Motor neuron (in vitro differentiated cells): ENCODE data around the gene ARSI. TPM values are rescaled to one million over a fixed set of nuclear protein-coding genes. Genes with fewer than 3 reads are reported as not detected.
A peak's percentile ranks its signal among the peaks of the same experiment; 100 is the strongest.

Experiments
- ATAC-seq, 8 experiments: fragments of 200-7000 bp; cut with Tn5 transposase; replicated peaks in 6 of 8; 2 replicates each; pipeline ENCODE4 v1.8.0; 2021; ENCODE audit warnings: mild to moderate bottlenecking in 8 of 8, moderate library complexity in 8 of 8
- H3K27ac ChIP-seq, 2 donors: fragments of 250-450 bp; sonication (Bioruptor Pico); 2 replicates each; pipeline ENCODE4 v1.9.0; 2021; ENCODE audit warnings: antibody characterized with exemption in 2 of 2, mild to moderate bottlenecking in 2 of 2, moderate library complexity in 1 of 2
- H3K4me1 ChIP-seq, 2 donors: fragments of 250-450 bp; sonication (Bioruptor Pico); replicated peaks in 1 of 2; 2 replicates each; pipeline ENCODE4 v1.6.1; 2021; ENCODE audit warnings: antibody characterized with exemption in 2 of 2, mild to moderate bottlenecking in 2 of 2, moderate library complexity in 1 of 2
- H3K4me3 ChIP-seq, 5 donors: fragments of 250-450 bp; sonication (Bioruptor Pico); 2 replicates each; pipeline ENCODE4 v1.9.0; 2021; ENCODE audit warnings: antibody characterized with exemption in 5 of 5, mild to moderate bottlenecking in 5 of 5, moderate library complexity in 4 of 5
- WGBS, 10 experiments: fragments of 450-650 bp; shearing (Covaris generic); methylation state at CpG; one replicate each; pipeline ENCODE4 v1.0.0; 2022; 5-methylcytosine and 5-hydroxymethylcytosine counted together
- in situ Hi-C, 9 experiments: fragments of 400-800 bp; cut with MboI; loops; one replicate each; pipeline ENCODE4 v1.15.0; 2021; ENCODE audit warnings: low sequenced_read_pairs in 9 of 9, low pct_unique_long_range_greater_than_20kb in 2 of 9; ENCODE audit not compliant: unreplicated experiment in 9 of 9
- total RNA-seq, 8 experiments: library from RNA; unstranded; fragments of 300-600 nt; gene quantifications; 2 replicates each; pipeline versions ENCODE4 v1.2.3 to v1.2.4, GENCODE V29; 2022

Gene ARSI
- total RNA-seq: 1 to 10 TPM in 3 of 8 experiments, under 1 TPM in 4, not detected in 1; 0.21 to 3.4 (median 0.49) TPM

GRCh38 chr5:150302301-150303069, at the start of gene ARSI:
TSS of gene ARSI (minus strand) at chr5:150302905. CDS start at chr5:150302373, 532 bp downstream.
- in situ Hi-C loops: no loop called here
- ATAC-seq: peak; percentile 57 to 92 (median 70)
- no peak within 1 kb of the TSS for H3K27ac ChIP-seq
- H3K4me3 ChIP-seq: no peak within 1 kb of the TSS
- peaks cover 20 to 33% of the 10 kb centered on the region in 2 donors for H3K4me1 ChIP-seq
- 3 to 60% methylated on average over 1 to 12 of the region's 63 CpGs; no CpG with 5 or more reads in 8 of the 10 experiments for WGBS, 10 experiments

- no peak overlapping the region for H3K4me3 ChIP-seq
- H3K4me1 ChIP-seq: peaks cover 16 to 20% of the 10 kb centered on the region in 2 donors
- ATAC-seq: peak; percentile 82 to 97 (median 87)
- WGBS, 10 experiments: 0 to 100% (median 41%) methylated on average over 1 to 6 of the region's 7 CpGs; no CpG with 5 or more reads in 1 of the 10 experiments
- in situ Hi-C loops: loop anchor here in 1 of 9 experiments (25.0 kb wide), 1 partner anchor 88 kb away; no protein-coding TSS in a partner anchor
- no peak overlapping the region for H3K27ac ChIP-seq
Measured at GRCh38 chr5:150350524-150351344, 48.0 kb upstream of the ARSI start.

DNA sequence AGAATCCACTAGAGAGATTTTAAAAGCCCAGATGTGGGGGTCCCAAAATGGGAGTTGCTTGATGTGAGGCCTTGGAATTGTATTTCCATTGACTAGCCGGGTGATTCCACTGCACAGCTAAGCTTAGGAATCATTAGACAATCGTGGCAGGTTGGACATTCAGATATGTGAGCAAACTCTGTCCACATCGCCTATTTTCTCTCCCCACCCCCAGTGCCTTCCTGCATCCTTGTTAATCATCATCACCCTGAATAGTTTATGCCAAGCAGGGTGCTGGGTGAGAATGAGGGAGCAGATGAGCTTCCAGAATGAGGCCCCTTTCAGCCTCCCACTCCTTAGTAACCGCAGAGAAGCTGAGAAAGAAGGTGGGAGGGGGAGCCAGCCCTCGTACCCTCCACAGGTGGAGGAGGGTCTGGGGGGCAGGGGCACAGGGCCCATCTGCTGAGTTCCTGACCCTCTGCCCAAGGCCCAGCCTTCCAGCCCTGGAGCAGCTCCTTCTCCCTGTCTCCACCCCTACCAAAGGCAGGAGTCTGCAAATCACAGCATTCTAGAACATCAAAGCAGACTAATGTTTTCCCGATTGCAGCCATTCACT, 47.1 kb upstream of the ARSI start:
- in situ Hi-C loops: loop anchor here in 2 of 9 experiments (25.0 kb wide), 2 partner anchors 87 to 187 kb away; partner anchors contain the start of genes CDX1 (in 1 of the 2) and PDGFRB (in 1 of the 2)
- Histone ChIP-seq H3K27ac (no peak overlapping the region), H3K4me3 (no peak overlapping the region), H3K4me1 (peaks cover 23% of the 10 kb centered on the region in 2 donors)
- peak in 1 of 8 experiments; percentile 26 for ATAC-seq
- 17 to 100% (median 73%) methylated on average over 1 to 4 of the region's 6 CpGs; no CpG with 5 or more reads in 3 of the 10 experiments for WGBS, 10 experiments

DNA sequence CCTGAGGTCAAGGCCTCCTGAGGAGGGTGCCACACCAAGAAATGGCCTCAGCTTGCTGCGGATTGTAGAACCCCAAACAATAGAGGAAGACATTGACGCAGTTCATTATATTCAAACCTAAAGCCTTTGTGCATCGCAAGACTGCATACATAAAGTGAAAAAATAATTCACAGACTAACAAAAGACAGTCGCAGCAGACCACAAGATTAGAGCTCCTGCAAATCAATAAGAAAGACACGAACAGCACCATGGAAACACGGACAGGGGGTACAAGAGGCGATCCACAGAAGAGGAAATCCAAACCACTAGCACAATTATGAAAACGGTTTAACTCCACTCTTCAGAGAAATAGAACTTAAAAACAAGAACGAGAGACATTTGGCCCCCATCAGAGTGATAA, 44.7 kb upstream of the ARSI start:
- ATAC-seq: peak in 4 of 8 experiments; percentile 9 to 32 (median 19)
- 30 to 100% (median 40%) methylated on average over 1 to 9 of the region's 9 CpGs; no CpG with 5 or more reads in 1 of the 10 experiments for WGBS, 10 experiments
- no peak overlapping the region for H3K4me3 ChIP-seq
- peak overlapping the region in 1 of 2 donors; percentile 55 for H3K27ac ChIP-seq
- H3K4me1 ChIP-seq: peaks cover 23% of the 10 kb centered on the region in 2 donors
- in situ Hi-C loops: loop anchor here in 1 of 9 experiments (25.0 kb wide), 1 partner anchor 185 kb away; the partner anchor contains the start of genes CDX1 and PDGFRB

DNA sequence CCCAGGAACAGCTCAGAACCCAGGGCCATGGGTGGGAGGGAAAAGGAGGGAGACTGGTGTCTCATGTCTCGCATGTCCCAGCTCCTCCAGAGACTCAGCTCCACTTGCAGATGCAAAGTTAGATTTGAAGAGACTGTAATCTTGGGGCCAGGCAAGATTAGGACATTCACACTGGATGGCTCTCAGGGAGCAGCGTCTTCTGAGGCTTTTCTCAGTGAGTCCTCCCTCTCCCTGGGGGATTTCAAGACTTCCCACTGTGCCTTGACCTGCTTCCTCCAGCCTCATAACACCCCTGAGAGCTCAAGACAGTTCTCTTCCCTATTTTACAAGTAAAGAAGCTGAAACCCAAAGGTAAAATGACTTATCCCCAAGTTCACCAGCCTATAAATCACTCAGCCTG, 44.3 kb upstream of the ARSI start:
- peak overlapping the region in 1 of 2 donors; percentile 55 for H3K27ac ChIP-seq
- 57 to 58% methylated on average over 1 to 2 of the region's 2 CpGs; no CpG with 5 or more reads in 8 of the 10 experiments for WGBS, 10 experiments
- in situ Hi-C loops: loop anchor here in 1 of 9 experiments (25.0 kb wide), 1 partner anchor 185 kb away; the partner anchor contains the start of genes CDX1 and PDGFRB
- ATAC-seq: no peak
- H3K4me1 ChIP-seq: peaks cover 23% of the 10 kb centered on the region in 2 donors
- no peak overlapping the region for H3K4me3 ChIP-seq

DNA sequence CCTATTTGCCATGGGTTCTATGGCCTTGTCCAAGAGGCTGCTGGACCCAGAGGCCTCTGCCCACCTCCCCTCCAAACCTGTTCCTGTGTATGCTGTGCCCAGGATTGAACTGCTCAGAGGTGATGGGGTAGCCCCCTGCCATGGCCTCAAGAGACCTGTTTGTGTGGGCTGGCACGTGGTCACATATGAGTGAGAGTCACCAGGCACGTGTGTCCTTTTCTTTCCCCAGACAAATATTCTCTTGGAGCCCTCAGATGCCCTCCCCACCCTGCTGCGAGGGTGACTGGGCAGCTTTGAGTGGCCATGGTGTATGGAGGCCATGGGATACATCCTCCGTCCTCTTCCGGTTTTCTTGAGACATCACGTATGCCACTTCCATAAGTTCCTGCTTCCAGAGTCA, 43.9 kb upstream of the ARSI start:
- H3K27ac ChIP-seq: no peak overlapping the region
- H3K4me3 ChIP-seq: no peak overlapping the region
- no peak for ATAC-seq
- WGBS, 10 experiments: 60 to 100% (median 90%) methylated on average over 1 to 5 of the region's 6 CpGs; no CpG with 5 or more reads in 4 of the 10 experiments
- in situ Hi-C loops: loop anchor here in 1 of 9 experiments (25.0 kb wide), 1 partner anchor 184 kb away; the partner anchor contains the start of genes CDX1 and PDGFRB
- peaks cover 23% of the 10 kb centered on the region in 2 donors for H3K4me1 ChIP-seq

DNA sequence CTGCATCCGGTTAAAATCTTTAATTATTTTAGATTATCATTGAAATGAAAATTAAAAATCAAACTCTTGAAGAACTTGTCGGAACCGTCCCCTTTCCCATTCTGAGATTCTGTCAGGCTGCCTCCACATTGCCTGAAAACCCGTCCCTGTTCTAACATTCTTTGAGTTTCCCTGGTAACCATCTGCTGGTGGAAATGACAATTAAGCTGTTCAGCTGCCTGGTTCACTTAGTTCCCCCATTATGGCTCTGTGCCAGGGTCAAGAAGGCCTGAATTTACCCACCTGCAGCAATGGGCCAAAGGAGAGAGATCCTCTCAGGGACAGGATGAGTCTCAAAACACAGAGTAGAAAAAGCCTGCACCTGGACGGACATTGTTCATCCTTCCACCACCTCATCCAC, 43.0 kb upstream of the ARSI start:
- peaks cover 23% of the 10 kb centered on the region in 2 donors for H3K4me1 ChIP-seq
- H3K27ac ChIP-seq: no peak overlapping the region
- H3K4me3 ChIP-seq: no peak overlapping the region
- peak in 5 of 8 experiments; percentile 50 to 68 (median 64) for ATAC-seq
- in situ Hi-C loops: loop anchor here in 1 of 9 experiments (25.0 kb wide), 1 partner anchor 183 kb away; the partner anchor contains the start of genes CDX1 and PDGFRB
- 8 to 83% (median 40%) methylated on average over 1 to 5 of the region's 5 CpGs; no CpG with 5 or more reads in 1 of the 10 experiments for WGBS, 10 experiments

GRCh38 chr5:150343994-150344631, 41.4 kb upstream of the ARSI start:
- 55 to 100% (median 89%) methylated on average over 1 to 6 of the region's 7 CpGs; no CpG with 5 or more reads in 2 of the 10 experiments for WGBS, 10 experiments

GRCh38 chr5:150342583-150342982, 39.9 kb upstream of the ARSI start:
- in situ Hi-C loops: loop anchor here in 1 of 9 experiments (25.0 kb wide), 1 partner anchor 180 kb away; the partner anchor contains the start of genes CDX1 and PDGFRB
- H3K4me3 ChIP-seq: no peak overlapping the region
- no peak for ATAC-seq
- 54 to 100% (median 89%) methylated on average over 1 to 5 of the region's 5 CpGs; no CpG with 5 or more reads in 2 of the 10 experiments for WGBS, 10 experiments
- peaks cover 22 to 28% of the 10 kb centered on the region in 2 donors for H3K4me1 ChIP-seq
- no peak overlapping the region for H3K27ac ChIP-seq

More at GRCh38 chr5:150343994-150344631, 41.4 kb upstream of the ARSI start:
- peaks cover 24 to 25% of the 10 kb centered on the region in 2 donors for H3K4me1 ChIP-seq
- H3K27ac ChIP-seq: no peak overlapping the region
- no peak overlapping the region for H3K4me3 ChIP-seq
- no peak for ATAC-seq
- in situ Hi-C loops: loop anchor here in 1 of 9 experiments (25.0 kb wide), 1 partner anchor 182 kb away; the partner anchor contains the start of genes CDX1 and PDGFRB

DNA sequence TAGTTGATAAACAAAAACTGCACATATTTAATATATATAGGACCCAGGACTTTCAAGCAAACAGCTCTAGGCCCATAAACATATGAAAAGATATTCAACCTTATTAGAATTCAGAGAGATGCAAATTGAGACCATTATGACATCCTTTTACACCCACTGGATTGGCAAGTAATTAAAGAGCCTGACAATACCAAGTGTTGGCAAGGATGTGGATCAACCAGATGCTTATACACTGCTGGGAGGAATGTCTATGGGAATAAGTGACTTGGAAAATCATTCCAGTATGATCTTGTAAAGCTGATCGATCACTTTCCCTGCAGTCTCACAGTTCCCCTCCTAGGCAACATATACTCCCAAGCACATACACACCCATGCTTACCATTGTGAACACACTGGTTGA, 39.3 kb upstream of the ARSI start:
- H3K4me1 ChIP-seq: peaks cover 16 to 23% of the 10 kb centered on the region in 2 donors
- ATAC-seq: no peak
- in situ Hi-C loops: loop anchor here in 1 of 9 experiments (25.0 kb wide), 1 partner anchor 180 kb away; the partner anchor contains the start of genes CDX1 and PDGFRB
- H3K4me3 ChIP-seq: no peak overlapping the region
- H3K27ac ChIP-seq: no peak overlapping the region
- 40 to 100% (median 86%) methylated on average over 1 of the region's 1 CpG; no CpG with 5 or more reads in 4 of the 10 experiments for WGBS, 10 experiments

GRCh38 chr5:150341331-150341730, 38.6 kb upstream of the ARSI start:
- H3K27ac ChIP-seq: no peak overlapping the region
- peaks cover 14 to 16% of the 10 kb centered on the region in 2 donors for H3K4me1 ChIP-seq
- H3K4me3 ChIP-seq: no peak overlapping the region
- ATAC-seq: no peak
- in situ Hi-C loops: loop anchor here in 1 of 9 experiments (25.0 kb wide), 1 partner anchor 179 kb away; the partner anchor contains the start of genes CDX1 and PDGFRB
- 0 to 89% (median 54%) methylated on average over 1 to 3 of the region's 4 CpGs; no CpG with 5 or more reads in 2 of the 10 experiments for WGBS, 10 experiments
